Germinal center (tissue), 1 donor: ENCODE results near the gene GRIP2.

Experiments
- DNase-seq: peaks from one replicate; pipeline ENCODE4 v3.0.0; 2012; ENCODE audit warnings: mixed read lengths, low spot score

Gene GRIP2

DNA sequence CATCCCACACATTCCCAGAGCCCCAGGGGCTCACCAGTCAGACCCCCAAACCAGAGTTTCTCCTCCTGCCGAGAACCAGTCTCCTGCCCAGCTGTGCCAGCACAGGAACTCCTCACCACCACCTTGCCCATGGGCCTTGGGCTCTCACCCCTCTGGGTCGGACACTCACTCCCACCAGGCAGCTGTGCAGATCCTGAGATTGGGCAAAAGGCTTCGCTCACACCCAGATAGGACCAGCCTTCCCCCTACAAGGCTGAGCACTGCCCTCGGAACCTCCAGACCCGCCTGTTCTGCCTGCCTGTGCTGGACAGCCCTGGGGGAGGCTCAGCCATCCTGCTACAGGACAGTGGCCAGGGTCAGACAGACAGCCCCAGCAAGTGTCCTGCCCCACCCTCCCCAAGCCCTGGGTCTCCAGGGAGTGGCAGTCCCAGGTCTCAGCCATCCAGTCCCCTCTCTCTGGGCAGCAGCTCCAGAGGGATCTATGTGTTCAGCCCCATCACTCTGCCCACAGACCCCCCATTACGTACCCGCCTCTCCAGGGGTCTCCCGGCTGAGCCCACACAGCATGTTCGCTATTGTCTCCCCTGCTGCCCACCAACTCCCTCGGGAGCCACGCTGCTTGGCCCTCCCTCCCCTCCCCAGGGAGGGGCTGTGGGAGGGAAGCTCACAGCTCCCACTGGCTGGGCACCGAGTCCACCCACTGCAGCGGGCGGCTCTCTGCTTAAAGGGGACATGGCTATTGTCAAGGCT is at the start of gene GRIP2:
Gene GRIP2, minus strand, starts transcription at position 601 of the 750 bp plus-strand sequence. Its CDS starts 34 bp downstream, at position 567.
- no peak for DNase-seq

- DNase-seq = no peak
These were observed 48.4 kb upstream of the GRIP2 start for GRCh38 chr3:14588425-14589112.

DNA sequence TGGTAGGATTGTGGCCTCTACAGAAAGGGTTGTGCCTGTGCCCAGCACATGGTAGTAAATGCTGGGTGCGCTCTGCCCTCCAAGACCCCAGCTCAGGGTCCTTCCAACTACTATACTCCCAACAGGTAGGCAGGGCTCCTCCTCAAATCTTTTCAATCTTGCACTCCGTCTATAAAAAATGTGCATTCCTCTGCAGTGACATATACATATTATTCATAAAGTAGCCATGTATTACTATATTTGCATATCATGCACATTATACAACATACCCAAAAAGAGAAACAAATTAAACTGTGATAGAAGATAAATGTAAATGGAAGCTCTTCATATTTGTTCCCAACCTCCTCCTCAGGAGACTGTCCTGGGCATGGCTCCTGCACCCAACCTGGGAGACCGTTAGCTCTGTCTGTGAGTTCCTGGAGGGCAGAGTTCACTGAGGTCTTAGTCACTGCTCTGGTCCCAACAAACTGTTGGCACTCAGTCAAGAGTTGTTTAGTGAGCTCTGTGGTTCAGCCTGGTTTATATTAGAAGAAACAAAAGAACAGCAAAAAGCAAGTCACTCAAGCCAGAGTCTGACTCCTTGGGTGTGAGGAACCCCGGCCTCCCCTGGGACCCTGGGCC is 47.7 kb upstream of the GRIP2 start:
- no peak for DNase-seq

DNA sequence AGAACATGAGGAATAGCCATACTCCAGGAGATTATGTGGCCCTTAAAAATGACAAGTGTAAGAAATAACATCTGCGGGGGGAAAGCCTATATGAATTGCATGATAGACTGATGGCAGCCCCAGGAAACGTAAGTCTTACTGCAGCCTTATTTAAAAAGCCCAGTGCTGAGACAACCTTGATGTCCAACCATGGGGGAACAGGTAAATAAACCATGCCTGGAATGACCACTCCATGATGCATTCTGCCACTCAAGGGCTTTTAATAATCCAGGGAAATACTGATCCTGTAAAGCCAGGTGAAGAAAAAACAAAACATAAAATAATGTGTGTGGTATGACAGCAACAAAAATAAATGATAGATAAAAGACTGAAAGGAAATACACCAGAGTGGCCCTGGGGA is 46.5 kb upstream of the GRIP2 start:
- DNase-seq = no peak

- DNase-seq = no peak
These were observed 43.5 kb upstream of the GRIP2 start for GRCh38 chr3:14583548-14584091.

GRCh38 chr3:14582045-14582410 is 41.9 kb upstream of the GRIP2 start:
- no peak for DNase-seq

DNA sequence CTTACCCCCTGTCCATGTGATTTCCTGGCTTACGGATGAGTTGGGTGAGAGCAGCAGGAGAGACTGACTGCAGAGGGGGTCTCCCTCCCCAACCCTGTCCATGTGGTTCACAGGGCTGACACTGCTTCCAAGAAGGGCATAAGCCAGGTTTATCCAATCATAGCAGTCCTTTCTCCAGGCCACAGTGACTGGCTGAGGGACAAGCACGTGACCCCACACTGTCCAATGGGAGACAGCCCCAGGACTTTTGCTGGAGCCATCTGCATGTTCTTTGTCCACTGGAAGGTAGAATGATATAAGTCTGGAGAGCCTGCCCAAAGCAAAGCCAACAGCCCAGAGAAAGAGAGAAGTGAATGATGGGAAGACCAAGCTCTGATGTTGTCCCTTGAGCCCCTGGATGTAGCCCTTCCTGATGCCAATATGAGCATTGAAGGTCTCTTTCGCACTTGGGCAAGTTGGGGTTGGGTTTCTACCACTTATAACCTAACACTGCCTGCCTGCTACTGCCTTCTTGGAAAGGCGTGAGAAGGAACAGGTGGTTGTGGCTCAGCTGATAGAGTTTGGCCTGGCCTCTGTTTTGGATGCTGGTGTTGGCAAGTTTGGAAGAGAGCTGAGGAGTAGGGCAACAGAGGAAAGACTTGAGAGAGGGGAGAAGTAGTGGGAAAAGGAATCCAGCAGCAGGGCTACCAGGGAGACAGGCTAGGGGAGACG is 41.3 kb upstream of the GRIP2 start:
- no peak for DNase-seq

GRCh38 chr3:14577897-14578296 is 37.8 kb upstream of the GRIP2 start:
- DNase-seq = no peak

DNA sequence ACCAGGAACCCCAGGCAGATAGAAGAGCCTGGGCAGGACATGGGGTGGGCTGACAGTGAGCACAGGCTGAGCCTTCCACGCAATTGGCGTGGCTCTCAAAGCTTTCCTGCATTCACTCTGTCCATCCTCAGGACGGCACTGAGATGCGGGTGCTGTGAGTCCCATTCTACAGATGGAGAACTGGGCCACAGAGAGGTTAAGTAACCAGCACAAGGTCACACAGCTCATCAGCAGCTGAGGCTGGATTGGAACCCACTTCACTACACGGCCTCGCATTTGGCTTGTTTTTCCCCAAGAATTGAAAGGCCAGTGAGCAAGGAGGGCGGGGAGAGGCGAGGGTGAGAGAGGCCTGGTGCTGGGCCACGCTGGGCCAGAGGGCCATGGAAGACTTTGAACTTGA is 36.0 kb upstream of the GRIP2 start:
- DNase-seq = no peak

DNA sequence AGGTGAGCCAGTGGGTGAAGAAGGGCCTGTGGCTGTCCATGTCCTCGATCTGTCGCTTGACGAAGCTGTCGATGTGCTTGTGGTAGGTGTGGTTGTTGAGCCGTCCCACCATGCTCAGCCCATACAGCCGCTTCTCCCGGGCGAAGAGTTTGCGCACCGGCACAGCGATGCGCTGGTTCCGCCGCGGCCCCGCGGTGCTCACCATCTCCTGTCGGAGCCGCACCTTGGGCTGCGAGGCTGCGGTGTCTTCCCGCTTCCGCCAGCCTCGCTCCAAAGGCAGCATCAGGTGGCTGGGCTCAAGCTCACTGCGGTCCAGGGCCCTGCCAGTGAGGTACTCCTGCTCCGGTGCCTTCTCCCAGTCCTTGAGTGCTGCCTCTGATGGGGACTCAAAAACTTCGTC is 34.0 kb upstream of the GRIP2 start:
- DNase-seq = no peak

DNA sequence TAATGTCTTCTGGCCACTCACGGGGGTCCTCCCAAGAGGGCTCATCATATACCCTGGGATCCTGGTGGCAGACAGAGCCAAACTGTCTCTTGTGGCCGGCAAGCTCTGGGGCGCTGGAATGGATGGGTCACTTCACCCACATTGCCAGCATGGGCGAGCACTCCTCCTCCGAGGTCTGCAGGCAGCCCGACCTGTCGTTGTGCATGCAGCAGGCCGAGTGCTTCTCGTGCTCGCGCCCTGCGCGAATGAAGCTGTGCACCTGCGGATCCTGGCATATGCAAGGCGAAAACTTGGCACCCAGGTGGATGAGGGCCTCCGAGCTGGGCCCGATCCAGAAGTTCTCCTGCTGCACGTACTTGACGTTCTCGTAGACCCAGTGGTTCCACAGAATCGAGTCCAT is 33.6 kb upstream of the GRIP2 start:
- DNase-seq = no peak

DNA sequence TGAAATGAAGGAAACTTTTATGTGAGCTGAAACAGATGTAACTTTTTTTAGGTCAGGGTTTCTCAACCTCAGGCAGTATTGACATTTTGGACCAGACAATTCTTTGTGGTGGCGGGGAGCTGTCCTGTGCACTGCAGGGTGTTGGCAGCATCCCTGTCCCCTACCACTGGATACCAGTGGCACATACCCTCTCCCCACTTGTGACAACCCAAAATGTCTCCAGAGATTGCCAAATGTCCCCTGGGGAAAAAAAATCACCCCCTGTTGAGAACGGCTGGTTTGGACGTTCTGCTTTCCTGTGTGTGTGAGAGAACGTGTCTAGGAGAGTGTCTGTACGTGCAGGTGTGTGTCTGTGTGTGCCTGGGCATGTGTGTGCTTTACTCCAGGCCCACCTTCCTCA is 30.7 kb upstream of the GRIP2 start:
- DNase-seq = no peak

DNA sequence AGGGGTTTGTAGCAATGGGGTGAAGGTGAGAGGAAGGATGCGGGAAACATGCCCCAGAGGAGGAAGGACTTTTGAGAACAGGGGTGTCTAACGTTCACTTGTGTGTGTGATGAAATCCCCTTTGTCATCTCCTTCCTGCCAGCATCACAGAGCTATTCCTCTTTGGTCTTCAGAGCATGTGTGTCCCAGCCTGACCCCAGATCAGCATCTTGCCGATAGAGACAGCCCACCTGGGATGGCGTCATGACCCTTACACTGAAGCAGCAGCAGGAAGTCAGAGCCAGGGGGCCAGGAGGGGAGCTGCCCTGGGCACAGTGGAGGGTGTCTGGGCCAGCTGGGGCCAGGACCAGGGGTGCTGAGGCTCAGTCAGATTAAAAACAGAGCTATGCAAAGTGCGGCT is 29.9 kb upstream of the GRIP2 start:
- DNase-seq = no peak

DNA sequence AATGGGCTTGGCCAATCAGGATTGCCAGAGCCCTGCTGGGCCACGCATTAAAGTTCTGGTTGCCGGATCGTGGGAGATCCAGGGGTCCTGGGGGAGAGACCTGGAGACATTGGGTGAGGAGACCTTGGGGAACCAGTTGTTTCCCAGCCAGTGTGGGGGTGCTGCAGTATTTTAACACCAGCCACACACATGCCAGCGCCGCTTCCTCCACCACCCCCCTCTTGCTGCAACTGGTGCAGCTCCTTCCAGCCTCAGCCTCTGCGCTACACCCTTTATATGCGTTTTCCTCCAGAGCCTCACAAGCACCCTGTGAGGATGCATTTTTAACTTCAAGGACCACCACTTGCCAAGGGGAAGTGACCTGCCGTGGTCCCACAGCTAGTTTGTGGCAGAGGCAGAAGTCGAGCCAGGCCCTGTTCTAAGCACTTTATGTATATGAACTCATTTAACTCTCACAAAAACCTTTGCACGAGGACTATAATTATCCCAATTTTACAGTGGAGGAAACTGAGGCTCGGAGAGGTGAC is 29.4 kb upstream of the GRIP2 start:
- DNase-seq = no peak

GRCh38 chr3:14568269-14568668 is 28.1 kb upstream of the GRIP2 start:
- no peak for DNase-seq

DNA sequence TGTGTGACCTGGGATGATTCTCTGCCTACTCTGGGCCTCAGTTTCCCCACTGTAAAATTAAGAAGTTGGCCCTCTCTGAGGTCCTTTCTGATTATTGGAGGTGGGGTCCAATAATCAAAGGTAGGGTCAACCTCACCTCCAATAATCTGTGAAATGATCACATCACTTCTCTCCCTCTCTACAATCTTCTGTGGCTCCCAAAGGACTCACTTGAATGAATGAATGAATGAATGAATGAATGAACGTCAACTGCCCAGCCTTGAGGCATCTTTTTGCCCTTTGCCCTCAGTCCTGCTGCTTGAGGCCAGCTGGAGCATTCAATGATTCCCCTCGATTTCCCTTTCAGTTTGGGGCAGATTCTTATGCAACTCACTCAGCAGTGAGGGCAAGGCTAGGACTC is 26.7 kb upstream of the GRIP2 start:
- DNase-seq = no peak

DNA sequence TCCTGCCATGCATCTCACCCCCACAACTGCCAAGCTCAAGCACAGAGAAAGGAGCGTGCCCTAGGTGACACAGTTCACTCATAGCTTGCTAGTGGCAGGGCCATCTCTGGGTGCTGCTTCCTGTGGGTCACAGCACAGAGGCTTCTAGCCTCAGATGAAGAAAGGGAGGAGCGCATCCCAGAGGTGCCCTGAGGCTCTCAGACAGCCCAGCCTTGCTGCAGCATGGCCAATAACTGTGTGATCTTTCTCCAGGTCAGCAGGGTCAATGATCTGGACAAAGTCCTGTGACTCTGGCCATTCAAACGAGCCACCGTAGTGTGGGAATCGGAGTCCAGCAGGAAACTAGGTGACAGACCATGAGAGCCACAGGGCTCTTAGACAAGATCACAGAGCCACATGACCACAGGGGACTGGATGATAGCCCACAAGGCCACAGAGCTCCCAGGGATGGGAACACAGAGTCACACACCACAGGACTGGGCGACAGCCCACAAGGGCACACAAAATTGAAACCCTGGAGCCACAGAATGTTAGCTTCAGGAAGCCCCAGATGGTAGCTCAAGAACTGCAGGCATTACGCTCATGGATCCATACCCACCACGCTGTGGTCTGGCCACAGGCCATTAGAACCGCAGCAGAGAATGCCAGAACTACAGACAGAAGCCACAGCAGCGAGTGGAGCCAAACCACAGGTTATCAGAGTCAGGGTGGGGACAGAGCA is 25.9 kb upstream of the GRIP2 start:
- DNase-seq = no peak

DNA sequence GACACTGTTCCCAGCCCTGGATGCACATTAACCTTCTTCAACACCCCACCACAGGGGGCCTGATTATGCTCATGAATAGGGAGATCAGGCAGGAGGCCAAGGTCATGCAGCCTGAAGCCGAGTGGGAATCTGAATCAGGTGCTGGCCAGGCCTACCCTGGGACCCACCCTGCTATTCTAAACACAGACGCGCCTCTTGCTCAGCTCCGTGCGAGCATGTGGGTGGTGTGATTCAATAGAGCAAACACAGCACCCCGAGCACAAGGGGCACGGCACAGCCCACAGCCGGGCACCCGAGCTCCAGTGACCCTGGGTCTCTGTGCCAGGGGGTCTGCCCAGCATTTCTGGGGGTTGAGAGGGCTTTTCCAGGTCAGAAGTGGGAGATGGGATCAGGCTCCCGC is 24.6 kb upstream of the GRIP2 start:
- DNase-seq = no peak

- no peak for DNase-seq
These were observed 23.9 kb upstream of the GRIP2 start for GRCh38 chr3:14563946-14564539.

DNA sequence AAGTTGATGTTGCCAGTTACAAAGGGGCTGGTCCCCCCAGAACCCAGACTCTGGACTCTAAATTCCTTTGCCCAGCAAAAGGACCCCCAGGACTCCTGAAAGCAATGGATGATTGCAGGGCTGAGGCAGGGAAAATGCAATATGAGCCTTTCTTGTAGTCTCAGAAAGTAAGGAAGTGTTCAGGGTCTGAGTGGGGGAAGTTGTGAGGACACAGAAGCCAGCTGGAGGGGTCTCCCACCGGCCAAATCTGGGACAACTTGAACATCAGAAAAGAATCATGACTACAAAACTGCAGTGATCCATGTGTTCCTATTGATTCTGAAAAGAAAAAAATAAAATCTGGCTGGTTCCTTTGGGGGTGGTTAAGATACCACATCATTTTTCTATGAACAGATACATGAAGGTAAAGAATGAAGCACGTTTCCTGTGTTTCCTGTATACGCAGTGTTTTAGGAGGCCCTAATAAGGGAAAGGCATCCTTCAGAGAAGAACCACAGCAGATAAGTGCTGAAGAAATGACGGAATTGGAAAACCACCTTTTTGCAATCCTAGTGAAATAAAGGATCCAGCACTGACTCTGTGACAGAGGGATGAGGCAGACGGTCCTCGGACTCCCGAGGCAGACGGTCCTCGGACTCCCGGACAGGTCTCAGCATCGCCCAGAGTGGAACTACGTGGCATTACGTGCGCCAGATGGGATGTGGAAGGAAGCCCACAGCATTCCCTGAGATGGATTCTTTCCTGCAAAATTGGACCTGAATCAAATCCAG is 22.2 kb upstream of the GRIP2 start:
- no peak for DNase-seq
